NCI-H526 (cell line): ENCODE measurements around the gene APOC3.
"Not testable (repeated sequence)": the region's sequence is repeated elsewhere in the genome, so short reads cannot be mapped to it uniquely, and the experiment has no call there.

ENCODE experiments used
- DNase-seq, 2 experiments: peaks; one replicate each; lab custom pipeline; 2025; lab: John Stamatoyannopoulos, UW

Gene APOC3

DNA sequence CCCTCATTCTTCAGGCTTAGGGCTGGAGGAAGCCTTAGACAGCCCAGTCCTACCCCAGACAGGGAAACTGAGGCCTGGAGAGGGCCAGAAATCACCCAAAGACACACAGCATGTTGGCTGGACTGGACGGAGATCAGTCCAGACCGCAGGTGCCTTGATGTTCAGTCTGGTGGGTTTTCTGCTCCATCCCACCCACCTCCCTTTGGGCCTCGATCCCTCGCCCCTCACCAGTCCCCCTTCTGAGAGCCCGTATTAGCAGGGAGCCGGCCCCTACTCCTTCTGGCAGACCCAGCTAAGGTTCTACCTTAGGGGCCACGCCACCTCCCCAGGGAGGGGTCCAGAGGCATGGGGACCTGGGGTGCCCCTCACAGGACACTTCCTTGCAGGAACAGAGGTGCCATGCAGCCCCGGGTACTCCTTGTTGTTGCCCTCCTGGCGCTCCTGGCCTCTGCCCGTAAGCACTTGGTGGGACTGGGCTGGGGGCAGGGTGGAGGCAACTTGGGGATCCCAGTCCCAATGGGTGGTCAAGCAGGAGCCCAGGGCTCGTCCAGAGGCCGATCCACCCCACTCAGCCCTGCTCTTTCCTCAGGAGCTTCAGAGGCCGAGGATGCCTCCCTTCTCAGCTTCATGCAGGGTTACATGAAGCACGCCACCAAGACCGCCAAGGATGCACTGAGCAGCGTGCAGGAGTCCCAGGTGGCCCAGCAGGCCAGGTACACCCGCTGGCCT, 641 bp downstream of the APOC3 start:
- no peak for DNase-seq

DNA sequence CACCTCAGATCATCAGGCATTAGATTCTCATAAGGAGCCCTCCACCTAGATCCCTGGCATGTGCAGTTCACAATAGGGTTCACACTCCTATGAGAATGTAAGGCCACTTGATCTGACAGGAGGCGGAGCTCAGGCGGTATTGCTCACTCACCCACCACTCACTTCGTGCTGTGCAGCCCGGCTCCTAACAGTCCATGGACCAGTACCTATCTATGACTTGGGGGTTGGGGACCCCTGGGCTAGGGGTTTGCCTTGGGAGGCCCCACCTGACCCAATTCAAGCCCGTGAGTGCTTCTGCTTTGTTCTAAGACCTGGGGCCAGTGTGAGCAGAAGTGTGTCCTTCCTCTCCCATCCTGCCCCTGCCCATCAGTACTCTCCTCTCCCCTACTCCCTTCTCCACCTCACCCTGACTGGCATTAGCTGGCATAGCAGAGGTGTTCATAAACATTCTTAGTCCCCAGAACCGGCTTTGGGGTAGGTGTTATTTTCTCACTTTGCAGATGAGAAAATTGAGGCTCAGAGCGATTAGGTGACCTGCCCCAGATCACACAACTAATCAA, 2.2 kb downstream of the APOC3 start:
- no peak for DNase-seq

DNA sequence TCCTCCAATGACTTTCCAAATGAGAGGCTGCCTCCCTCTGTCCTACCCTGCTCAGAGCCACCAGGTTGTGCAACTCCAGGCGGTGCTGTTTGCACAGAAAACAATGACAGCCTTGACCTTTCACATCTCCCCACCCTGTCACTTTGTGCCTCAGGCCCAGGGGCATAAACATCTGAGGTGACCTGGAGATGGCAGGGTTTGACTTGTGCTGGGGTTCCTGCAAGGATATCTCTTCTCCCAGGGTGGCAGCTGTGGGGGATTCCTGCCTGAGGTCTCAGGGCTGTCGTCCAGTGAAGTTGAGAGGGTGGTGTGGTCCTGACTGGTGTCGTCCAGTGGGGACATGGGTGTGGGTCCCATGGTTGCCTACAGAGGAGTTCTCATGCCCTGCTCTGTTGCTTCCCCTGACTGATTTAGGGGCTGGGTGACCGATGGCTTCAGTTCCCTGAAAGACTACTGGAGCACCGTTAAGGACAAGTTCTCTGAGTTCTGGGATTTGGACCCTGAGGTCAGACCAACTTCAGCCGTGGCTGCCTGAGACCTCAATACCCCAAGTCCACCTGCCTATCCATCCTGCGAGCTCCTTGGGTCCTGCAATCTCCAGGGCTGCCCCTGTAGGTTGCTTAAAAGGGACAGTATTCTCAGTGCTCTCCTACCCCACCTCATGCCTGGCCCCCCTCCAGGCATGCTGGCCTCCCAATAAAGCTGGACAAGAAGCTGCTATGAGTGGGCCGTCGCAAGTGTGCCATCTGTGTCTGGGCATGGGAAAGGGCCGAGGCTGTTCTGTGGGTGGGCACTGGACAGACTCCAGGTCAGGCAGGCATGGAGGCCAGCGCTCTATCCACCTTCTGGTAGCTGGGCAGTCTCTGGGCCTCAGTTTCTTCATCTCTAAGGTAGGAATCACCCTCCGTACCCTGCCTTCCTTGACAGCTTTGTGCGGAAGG, 2.9 kb downstream of the APOC3 start:
- DNase-seq, result no peak

DNA sequence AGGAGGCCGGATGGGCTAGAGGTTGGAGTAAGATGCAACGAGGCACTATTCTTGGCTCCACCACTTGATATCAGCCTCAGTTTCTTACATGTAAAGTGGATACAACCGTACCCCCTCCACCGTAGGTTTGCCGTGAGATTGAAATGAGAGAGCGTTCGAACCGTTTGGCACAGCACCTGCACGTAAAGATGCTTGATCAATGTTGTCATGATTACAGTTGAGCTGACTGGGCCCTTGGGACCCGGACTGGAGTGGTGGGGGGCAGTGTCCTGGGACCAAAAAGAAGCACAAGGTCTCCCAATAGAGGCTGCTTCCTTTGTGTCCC, 3.7 kb downstream of the APOC3 start:
- DNase-seq, result no peak

DNA sequence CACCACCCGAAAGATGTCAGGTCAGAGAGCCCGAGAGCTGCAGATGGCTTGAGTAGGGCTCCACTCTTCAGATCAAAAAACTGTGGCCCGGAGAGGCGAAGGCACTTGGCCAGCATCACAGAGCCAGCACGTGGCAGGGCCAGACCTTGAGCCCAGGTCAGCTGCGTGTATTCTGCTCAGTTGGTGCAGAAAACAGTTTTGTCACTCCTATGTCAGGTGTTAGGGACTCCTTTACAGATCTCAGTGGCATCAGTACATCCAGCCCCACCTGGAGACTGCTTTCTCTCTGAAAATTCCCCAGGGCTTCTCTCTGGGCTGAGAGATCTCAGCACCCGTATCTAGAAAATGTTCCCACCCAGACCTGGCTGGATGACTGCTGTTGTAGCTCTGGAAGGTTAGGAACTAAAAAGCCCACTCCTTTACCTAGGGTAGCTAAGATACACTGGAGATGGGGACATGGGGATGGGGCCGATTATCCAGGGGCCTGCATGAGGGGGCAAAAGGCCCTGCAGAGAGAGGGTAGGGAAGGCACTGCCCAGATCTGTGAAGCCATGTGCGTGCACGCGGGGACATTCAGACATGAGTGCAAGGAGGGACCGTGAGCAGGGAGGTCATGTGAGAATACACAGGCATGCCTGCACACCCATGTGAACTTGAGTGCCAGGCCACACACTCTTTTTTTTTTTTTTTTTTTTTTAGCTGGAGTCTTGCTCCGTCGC, 4.3 kb downstream of the APOC3 start:
- no peak for DNase-seq

DNA sequence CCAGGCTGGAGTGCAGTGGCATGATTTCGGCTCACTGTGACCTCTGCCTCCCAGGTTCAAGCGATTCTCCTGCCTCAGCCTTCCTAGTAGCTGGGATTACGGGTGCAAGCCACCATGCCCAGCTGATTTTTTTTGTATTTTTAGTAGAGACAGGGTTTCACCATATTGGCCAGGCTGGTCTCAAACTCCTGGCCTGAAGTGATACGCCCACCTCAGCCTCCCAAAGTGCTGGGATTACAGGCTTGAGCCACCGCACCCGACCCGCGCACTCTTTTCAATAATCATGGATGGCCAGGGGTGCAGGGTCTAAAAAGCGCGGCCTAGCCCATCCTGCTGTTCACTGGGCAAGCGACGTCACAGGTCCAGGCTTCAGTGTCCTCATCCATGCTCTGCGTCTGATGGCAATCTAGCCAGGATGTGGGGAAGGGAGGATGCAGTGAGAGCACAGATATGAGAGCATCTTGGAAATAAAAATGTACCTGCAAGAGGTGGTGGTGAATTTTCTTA, 4.9 kb downstream of the APOC3 start:
- DNase-seq, result not testable (repeated sequence)

DNA sequence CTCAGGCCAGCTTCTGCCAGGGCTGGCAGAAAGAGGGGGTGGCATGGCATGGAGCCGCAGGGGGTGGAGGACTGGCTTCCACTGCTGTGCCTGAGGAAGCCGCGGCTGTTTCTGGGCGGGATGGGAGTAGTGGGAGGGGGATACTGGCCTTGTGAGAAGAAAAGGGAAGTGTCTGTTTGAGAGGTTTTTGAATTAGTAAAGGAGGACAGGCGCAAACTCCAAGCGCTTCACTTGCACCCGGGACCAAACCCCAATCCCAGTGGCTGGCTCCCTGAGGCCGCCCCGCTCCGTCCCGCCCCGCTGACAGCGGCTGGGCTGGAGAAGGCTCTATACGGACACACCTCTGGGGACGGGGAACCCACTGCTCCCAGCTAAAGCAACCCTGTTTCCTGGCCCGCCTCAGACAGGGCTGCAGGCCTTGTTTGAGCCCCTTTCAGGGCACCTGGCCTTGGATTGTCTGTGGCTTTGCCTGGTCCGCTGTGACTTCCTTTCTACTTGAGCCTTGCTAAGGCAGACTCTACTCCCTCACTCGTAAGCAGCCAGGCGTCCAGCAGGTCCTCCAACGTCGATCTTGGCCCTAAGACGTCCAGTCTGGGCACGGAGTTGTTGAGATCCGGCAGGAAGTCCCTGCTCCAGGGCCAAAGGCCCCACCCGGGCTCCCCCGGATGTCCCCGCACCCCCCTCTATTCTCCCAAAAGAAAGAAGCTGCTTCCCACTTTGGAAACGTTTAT, 5.5 kb downstream of the APOC3 start:
- peak in 1 of 2 experiments; percentile 52 for DNase-seq

DNA sequence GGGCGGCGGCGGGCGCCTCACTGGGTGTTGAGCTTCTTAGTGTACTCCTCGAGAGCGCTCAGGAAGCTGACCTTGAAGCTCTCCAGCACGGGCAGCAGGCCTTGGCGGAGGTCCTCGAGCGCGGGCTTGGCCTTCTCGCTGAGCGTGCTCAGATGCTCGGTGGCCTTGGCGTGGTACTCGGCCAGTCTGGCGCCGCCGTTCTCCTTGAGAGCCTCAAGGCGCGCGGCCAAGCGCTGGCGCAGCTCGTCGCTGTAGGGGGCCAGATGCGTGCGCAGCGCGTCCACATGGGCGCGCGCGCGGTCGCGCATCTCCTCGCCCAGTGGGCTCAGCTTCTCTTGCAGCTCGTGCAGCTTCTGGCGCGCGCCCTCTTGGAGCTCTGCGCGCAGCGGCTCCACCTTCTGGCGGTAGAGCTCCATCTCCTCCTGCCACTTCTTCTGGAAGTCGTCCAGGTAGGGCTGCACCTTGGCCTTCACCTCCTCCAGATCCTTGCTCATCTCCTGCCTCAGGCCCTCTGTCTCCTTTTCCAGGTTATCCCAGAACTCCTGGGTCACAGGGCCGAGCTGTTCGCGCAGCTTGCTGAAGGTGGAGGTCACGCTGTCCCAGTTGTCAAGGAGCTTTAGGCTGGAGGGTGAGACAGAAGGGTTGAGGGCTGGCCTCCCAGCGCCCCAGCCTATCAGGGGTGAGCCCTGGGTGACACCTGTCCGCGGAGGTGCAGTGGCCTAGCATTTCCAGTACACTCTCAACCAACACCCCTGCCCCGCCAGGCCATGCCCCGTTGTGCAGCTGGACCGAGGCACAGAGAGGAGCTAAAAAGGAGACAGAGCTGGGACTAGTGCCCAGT, 6.3 kb downstream of the APOC3 start:
- DNase-seq, result peak; percentile 93 to 100

DNA sequence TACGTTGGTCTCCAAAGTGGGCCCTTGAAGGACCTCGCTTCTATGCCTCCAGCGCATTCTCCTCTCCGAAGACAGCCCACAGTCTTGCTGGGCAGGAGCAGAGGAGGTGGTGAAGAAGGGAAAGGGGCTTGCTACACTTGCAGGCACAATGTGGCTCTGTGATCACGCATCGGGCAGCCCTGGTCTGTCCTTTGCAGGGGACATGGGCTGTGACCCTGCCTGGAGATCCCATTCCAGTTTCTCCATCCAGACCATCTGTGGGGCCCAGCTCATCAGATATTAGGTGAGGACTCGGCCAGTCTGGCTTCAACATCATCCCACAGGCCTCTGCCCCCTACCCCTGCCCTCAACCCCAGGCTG, 6.9 kb downstream of the APOC3 start:
- DNase-seq, result no peak

DNA sequence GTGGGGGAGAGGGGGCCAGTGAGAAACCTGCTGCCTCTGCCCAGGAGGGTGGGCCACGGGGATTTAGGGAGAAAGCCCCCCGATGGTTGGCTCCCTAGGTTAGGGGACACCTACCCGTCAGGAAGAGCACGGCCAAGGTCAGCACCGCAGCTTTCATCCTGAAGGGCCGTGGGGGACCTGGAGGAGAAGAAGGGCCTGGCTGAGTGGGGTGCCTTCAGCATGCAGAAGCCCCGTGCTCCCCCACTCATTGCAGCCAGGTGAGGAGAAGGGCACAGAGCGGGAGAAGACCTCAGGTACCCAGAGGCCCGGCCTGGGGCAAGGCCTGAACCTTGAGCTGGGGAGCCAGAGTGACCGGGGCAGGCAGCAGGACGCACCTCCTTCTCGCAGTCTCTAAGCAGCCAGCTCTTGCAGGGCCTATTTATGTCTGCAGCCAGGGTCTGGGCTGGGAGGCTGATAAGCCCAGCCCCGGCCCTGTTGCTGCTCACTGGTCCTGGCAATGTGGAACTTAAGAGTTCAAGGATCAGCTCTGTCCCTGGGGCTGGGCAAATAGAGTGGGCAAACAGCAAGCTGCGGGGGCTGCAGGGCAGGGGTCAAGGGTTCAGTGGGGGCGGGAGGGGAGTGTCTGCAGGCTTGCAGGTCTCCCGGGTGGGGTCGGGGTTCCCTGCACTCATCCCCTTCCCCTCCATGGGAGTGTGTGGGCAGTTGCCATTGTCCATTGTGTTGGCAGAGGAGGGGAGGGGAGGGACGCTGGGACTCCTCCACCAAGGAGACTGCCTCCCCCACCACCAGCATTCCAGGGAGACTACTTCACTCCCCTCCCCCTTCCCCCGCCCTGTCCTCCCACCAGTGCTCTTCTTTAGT, 7.8 kb downstream of the APOC3 start, which contains the start of gene APOA1:
Gene APOA1, minus strand, starts transcription at position 392 of the 861 bp plus-strand sequence. Its CDS starts 235 bp downstream, at position 157.
- peak in 1 of 2 experiments; percentile 26 for DNase-seq

DNA sequence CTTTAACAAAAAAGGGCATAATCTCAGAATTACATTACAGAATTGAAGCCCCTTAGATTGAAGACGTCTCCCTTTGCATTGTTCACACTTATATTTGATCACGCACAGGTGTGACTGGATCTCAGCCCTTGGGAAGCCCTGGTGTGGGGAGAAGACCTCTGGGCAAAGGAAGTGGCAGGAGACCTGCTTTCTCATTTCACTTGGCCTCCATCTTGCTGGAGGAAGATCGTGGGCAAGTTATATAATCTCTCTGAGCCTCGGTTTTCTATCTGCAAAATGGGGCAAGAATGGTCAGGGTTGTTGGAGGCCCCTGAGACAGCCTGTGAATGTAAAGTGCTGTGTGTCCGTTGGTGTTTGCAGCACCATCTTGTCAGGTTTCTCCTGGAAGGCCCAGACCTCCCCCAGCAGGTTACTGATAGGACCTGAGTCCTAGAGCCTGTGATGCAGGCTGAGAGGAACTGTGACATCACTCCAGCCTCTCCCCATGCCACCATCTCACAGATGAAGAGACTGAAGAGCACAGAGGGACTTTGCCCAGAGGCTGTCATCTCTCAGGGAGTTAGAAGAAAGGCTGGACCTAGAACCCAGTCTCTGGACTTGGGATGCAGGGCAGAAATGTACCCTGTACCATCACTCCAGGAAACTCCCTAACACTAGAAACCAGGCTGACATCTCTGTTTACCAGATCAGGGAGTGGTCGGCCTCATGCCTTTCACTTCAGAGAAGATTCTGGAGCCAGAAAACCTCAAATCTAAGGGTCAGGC, 8.8 kb downstream of the APOC3 start:
- no peak for DNase-seq

DNA sequence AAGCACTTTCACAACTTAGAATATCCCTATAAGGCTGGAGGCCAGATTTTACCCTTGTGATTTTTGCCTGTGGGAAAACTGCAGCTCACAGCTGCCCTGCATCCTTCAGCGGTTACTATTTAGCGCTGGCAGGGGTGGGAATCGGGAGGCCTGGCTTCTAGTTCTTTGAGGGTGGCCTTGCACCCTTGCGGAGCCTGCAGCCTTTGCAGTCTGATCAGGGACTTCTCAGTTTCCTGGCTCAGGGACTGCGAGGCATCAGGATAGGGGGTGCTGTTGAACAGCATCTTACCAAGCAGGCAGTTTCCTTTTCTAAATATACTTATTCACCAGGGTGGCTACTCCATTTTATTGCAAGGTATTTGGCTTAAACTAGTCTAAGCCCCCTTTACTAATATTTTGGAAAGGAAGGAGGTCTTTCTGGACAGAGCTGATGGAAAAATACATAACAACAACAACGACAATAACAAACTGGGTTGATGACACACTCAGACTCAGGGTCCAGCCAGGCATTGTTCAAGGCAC, 10.6 kb downstream of the APOC3 start:
- DNase-seq, result peak in 1 of 2 experiments; percentile 35

DNA sequence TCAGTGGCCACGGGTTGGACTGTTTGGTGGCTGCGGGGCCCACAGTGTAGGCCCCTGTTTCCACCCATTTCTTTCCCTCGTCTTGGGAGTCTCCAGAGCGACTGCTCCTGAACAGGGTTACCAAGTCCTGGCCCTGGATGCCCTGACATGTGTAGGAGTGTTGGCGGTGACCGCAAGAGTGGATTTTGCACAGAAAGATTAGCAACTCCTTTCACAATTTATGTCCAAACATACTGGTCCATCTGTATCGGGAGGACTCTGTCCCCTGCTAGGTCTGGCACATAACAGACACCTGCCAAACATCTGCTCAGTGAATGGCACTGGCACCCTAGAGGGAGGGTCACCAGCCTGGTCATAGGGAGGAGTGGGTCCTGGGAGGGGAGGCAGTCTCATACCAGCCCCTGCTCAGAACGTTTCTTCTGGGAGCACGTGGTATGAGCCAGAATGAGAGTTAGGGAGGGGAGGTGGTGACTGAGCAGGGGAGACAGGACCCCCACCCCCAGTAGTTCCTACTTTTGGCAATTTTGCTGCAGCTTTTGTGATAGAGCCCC, 11.1 kb downstream of the APOC3 start:
- DNase-seq, result no peak

DNA sequence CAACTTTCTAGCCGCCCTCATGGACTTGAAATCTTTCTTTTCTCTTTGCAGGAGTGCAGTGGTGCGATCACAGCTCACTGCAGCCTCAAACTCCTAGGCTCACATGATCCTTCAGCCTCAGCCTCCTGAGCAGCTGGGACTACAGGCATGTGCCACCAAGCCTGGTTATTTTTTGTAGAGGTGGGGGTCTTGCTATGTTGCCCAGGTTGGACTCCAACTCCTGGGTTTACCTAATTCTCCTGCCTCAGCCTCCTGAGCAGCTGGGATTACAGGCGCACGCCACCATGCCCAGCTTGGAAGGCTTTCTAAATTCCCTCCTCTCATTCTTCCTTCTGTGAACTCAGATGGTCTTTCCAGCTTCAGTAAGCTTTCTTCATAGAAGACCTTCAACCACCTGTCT, 12.4 kb downstream of the APOC3 start:
- no peak for DNase-seq

DNA sequence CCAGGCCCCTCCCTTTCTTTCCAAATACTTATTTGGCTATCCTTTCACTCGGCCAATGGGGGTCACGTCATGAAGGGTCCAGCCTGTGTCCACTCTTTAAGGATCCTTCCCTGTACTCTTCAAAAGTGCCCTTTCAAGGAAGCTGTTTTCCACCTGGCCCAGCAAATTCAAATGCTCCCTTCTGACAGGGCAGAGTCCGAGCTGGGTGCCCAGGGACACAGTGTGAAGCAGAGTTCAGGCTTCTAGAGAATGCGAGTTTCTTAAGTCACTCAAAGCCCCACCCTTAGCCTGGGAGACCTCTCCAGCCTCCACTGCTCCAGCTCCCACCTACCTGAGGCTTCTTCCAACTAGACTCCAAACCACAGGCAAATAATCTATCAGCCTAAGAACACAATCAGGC, 13.2 kb downstream of the APOC3 start:
- DNase-seq, result no peak

DNA sequence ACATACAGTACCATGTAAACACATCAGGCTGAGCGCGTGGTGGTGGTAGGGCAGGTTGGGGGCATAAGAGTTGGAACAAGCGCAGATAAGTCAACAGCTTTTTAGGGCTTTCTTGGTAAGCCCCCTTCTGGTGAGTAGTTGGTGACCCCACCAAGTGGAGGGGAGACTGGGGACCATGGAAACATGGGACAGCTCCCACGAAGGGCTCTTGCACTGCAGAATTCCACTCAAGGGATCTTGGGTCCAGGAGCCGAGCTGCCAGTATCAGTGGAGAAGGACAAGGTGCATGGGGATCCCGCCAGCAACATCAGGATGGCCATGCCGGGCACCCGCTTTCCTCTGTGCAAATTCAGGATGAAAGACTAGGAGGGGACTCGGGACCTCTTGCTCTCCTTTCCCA, 14.0 kb downstream of the APOC3 start:
- no peak for DNase-seq

DNA sequence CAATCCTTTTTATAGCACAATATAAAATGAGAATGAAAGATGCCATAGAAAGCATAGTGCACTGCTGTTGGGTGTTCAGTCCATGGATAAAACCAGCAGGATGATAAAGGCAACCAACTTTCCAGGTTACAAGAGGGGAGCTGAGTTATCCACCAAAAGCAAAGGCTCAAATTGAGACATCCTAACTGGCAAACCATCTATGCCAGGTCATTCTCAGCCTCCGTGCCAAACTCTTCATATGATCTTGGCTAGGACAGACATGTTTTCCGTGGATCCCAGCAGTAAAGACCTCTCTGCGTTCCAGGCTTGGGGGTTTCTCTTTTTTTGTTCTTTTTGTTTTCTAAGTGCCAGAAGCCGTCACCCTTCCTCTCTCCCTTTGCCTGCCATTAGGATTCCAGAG, 15.0 kb downstream of the APOC3 start:
- DNase-seq, result no peak

DNA sequence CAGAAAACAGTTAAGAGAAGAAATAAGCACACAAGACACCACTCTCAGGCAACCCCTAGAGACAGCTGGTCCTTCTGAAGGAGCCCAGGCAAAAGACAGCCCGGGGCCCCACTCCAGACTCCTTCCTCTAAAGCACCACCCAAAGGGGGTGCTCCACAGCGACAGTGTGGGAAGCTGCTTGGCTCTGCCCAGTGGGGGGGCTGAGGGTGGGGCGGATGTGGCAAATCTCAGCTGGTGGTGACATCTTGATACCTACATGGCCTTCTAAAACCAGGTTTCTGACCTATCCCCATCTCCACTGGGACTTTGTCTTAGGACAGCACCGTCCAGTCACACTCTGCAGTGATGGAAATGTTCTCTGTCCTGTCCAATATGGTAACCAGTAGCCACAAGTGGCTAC, 17.9 kb downstream of the APOC3 start:
- no peak for DNase-seq
